ENCODE results near the gene CACNA1S. TPM values are rescaled to one million over a fixed set of nuclear protein-coding genes. Genes with fewer than 3 reads are reported as not detected.

The CACNA1S gene
- total RNA-seq, 1 experiment from 2014 or later: not detected

- DNase-seq (ENCODE audit: low read depth): no peak
Observed at GRCh38 chr1:201038186-201038876, 73.9 kb downstream of the CACNA1S start.

GRCh38 chr1:201036188-201036842 is 75.9 kb downstream of the CACNA1S start:
- no peak for DNase-seq (ENCODE audit: low read depth)

DNA sequence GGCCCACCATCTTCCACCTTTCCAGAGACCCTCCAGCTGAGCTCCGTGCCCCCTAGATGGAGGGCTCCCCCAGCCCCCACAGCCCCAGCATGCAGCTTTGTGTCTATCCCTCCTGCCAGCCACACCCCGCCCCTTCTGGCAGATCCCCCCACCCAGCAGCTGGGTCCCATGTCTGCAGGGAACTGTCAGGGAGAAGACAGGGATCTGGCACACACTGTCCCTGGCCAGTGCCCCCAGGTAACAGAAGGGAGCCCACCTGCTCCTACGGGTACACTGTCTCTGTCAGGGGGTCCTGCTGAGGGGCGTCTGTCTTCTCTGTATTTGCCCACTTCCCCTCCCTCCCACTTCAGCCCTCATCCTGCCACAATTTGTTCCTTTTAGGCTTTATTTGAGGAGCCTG is 77.6 kb downstream of the CACNA1S start:
- DNase-seq (ENCODE audit: low read depth): no peak

- no peak for DNase-seq (ENCODE audit: low read depth)
Observed at GRCh38 chr1:201032408-201032807, 79.8 kb downstream of the CACNA1S start.

DNA sequence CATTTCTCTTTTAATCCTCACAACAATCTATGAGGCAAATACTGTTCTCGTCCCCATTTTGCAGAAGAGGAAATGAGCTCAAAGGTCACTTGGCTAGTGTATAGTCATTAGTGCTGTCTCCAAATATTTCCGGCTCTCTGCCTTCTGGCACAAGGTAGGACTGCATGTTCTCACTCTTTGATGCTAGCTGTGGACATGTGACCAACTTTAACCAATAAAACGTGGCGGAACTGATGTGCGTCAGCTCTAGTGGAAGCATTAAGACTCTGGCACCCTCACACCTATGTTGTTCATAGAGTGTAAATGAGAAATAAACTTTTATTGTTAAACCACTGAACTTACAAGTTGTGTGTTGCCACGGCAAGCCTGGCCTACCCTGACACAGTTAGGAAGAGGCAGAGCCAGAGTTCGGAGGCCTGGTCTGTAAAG is 83.8 kb downstream of the CACNA1S start:
- no peak for DNase-seq (ENCODE audit: low read depth)

- DNase-seq (ENCODE audit: low read depth): no peak
Observed at GRCh38 chr1:201026836-201027235, 85.4 kb downstream of the CACNA1S start.

DNA sequence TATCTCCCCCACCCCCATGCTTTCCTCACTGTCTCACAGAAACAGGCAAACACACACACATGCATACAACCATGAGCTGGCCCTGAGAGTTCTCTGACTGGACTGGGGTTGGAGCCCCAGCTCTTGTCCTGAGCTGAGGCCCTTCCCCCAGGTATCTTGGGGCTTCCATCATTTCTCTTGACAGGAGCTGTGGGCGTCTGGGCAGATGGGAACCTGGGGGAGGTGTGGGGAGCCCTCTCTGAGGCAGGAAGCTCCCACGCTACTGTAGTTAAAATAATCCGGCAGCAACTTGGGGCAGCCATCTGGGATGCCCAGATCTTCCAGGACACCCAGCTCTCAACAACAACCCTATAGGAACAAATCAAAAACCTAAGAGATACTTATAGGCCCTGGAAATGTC is 86.0 kb downstream of the CACNA1S start:
- no peak for DNase-seq (ENCODE audit: low read depth)

DNA sequence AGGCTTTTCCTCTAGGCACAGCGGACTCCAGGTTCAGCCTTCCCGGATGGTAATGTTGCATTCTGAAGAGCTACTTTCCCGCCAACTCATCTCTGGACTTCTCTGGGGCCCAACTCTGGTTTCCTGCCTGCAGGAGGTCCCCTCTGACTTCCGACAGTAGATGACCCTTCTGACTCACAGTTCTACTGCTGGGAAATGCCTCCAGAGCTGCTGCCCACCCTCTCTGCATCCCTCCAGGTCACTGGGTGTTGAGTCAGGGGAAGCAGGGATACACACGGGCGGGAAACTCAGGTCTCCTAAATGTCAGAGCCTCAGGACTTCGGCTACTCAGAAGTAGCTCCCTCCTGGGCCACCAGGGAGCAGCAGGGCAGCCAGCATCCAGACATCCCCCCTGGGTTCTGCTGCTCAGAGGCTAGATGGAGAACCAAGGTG is 86.6 kb downstream of the CACNA1S start:
- DNase-seq (ENCODE audit: low read depth): peak; percentile 95

DNA sequence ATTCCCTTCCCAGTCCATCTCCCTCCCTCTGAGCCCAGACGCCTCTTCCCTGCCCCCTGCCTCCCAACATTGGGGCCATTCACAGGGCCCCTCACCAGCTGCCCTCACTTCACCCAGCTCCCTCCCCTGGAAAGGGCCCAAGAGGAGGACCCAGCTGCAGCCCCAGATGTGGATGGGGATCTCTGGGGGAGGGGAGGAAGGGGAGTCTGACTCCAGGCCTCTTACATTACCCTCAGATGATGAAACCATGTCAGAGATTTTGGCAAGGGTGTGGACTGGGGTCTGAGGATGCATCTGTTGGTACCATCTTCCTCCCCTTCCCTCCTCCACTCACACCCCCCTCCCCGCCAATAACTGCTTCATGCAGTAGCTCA is 87.6 kb downstream of the CACNA1S start:
- DNase-seq (ENCODE audit: low read depth): no peak

DNA sequence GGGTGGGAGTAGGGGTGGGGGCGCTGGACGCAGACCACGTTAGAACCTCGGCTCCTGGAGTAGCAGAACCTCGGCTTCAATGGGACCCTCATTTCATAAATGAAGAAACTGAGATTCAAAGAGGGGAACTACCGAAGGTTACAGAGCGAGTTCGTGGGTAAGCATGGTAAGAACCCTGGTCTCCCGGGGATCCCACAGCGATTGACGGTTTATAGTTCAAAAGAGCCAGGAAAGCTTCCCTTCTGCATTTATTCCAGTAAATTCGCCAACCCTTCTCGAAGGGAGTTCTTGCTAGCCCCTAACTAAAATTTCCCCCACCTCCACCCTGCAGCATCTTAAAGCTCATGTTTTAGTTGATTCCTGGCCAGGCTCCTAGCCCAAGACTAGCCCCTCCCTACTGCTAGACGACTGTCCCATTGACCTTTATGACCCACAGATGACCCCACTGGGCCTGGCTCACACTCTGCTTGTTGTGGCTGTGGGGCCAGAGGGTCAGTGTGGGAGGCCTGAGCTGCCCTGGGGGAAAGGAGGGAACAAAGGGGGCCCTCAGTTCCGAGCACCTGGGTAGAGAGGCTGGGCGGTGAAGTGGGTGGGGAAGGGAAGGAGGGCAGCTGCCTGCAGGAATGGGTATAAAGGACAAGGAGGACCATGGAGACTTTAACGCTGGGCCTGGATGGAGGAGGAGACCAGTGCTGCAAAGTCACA is 88.2 kb downstream of the CACNA1S start:
- DNase-seq (ENCODE audit: low read depth): no peak

GRCh38 chr1:201023517-201023902 is 88.7 kb downstream of the CACNA1S start, which contains the start of gene KIF21B:
KIF21B (minus strand) TSS chr1:201023714; CDS start chr1:201023383, 331 bp downstream.
- DNase-seq (ENCODE audit: low read depth): peak; percentile 57

DNA sequence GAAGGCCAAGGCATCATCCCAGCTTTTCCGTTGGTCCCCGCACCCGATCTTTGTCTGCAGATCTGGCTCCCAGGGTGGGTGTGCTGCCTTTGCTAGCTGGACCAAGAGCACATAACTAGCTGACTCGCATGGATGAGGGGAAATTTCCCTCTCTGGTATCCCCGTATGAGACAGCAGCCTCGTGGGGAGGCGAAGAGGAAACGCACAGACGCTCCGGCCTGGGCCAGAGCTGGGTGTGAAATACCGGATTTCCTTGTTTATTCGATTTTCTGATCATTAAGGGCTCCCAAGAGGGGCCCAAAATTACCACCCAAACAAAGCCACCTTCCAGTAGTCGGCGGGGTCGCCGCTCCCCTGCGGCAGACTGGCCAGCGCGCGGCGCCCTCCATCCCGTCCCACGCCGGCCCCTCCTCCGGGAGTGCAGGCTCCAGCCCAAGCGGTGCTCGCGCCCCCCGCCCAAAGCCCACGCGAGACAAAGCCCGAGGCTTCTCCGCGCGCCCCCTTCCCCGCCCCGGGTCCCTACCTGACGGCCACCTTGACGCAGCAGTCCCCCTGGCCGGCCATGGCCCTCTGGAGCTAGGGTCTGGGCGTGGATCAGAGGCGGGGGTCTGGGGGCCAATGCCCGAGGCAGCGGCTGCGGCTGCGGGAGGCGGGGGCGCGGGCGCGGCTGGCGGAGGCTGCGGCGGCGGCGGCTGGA is 89.3 kb downstream of the CACNA1S start:
- DNase-seq (ENCODE audit: low read depth): peak; percentile 18

- no peak for DNase-seq (ENCODE audit: low read depth)
Observed at GRCh38 chr1:201022493-201022819, 89.8 kb downstream of the CACNA1S start.

GRCh38 chr1:201021630-201022492 is 90.4 kb downstream of the CACNA1S start:
- DNase-seq (ENCODE audit: low read depth): no peak

DNA sequence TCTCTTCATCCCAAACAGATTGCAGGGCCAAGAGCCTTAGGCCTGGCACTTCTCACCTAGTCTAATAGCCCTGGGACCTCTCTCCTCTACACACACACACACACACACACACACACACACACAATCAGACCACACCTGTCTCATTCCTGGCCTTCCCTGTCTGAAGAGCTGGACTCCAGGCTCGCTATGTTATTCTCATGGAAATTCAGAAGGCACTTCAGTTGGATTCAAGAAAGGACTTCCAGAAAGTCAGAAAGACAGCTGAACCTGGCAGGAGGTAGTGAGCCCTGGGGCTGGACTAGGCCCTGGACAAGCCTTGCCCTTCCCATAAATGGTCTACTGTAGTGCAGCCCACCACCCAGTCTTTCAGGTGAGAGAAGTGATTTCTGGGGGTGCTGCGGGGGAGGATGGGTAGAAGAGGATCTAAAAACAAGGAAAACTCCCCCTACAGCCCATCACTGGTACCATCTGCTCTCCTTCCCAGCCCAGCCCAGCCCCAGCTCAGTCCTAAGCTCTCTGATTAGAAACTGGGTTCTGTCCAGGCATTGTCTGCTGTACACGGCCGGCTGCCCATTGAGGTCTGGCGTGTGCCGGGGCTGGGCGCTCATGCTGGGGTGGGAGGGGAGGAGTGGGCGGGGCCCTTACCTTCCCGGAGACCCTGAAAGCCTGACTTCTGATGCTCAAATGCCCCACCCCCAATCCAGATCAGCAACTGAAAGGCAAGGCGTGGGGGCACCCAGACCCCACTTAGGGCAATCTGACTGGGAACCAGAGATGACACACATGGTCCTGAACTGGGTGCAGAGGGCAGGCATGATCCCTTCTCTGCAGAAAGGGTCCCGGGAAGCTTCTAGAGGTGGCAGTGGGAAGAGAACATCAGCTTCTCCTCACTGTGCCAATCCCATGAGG is 91.3 kb downstream of the CACNA1S start:
- DNase-seq (ENCODE audit: low read depth): peak; percentile 21

DNA sequence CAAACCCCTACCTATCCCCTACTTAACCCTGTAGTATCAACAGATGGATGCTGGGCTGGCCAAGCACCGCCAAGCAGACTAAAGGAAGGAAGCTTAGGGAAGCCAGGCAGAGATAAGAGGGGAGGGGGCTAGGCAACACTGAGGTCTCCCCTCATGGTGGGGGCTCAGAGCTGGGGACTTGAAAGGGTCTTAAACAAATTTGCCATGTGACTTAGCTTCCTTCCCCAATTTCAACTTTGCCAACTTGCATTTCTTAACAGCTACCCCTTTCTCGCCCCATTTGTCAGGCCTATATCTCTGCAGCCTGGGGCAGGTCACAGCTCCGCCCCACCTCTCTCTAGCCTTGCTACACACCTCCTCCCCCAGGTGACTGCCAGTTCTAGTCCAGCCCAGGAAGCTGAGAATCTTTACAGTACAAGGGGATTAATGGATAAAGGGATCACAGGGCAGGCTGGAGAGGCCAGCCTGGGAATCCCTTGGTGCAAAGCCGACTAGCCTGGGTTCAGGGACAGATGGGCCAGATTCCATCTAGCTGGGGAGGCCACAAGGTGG is 92.1 kb downstream of the CACNA1S start:
- DNase-seq (ENCODE audit: low read depth): no peak

GRCh38 chr1:201019321-201019977 is 92.8 kb downstream of the CACNA1S start:
- DNase-seq (ENCODE audit: low read depth): peak; percentile 83

DNA sequence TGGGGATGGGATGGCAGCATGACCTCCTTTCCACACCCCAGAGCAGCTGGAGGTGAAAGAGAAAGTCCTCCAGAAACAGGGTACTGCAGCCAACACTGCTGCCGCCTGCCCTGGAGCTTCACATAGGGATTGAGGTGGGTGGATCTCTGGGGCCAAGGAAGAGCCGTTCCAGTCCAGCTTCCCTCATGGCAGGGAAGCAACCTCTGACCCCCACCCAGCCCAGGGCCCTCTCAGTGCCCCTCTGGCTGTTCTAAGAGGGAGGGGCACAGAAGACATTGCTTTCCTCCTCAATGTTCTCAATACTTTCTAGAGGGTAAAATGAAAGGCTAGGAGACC is 94.4 kb downstream of the CACNA1S start:
- no peak for DNase-seq (ENCODE audit: low read depth)

Data from HT1080 (cell line).